HG03045 (cell line): Measurements from ENCODE around the gene OASL.
"Not testable (repeated sequence)": the region's sequence is repeated elsewhere in the genome, so short reads cannot be mapped to it uniquely, and the experiment has no call there.

Experiments
- ATAC-seq: cut with Tn5 transposase; IDR thresholded peaks from one replicate; pipeline ENCODE4 v1.9.1; 2021; ENCODE audit warnings: mild to moderate bottlenecking, moderate library complexity; ENCODE audit not compliant: unreplicated experiment

The OASL gene

GRCh38 chr12:121038861-121039668 is at the start of gene OASL:
OASL (minus strand) TSS chr12:121039246; CDS start chr12:121038971, 275 bp downstream.
- peak; percentile 78 for ATAC-seq

DNA sequence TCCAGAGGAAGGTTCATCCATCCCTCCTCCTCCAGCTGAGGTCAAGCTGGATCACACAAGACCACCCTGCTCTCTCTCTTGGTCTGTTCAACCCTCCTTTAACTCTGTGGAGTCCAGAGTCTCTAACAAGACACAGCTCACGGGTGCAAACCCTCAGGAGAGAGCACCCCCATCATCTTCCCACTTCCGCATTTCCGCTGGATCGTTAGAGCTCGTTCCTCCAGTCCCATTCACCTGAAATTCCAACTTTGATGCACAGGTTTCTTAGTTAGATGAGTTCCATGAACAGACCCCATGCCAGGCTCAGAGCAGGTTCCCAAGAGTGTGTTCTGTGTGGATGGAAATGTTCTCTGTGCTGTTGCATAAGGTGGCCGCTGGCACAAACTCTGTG is 49.1 kb upstream of the OASL start:
- no peak for ATAC-seq

GRCh38 chr12:121087467-121088194 is 48.6 kb upstream of the OASL start:
- no peak for ATAC-seq

DNA sequence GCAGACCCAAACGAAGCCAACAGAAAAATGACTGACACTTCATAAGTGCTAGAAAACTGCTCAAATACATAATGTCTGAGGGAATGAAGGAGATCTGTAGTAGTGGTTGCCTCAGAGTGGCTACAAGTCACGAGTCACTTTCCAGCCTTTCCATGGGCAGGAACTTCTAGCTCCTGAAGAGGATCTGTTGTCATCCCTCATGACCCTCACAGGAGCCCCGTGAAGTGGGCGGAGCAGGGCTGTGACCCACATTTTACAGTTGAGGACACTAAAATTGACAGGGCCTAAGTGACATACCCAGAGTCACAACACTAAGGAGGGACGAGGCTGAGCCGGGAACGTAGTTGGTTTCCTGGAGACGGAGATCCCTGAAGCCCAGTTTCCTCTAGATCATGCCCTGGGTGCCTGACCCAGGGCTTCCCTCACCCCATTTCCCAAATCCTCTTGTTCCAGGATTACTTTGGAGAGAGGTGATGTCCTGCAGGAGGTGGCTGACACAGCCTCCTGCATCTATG is 47.8 kb upstream of the OASL start:
- ATAC-seq: no peak

DNA sequence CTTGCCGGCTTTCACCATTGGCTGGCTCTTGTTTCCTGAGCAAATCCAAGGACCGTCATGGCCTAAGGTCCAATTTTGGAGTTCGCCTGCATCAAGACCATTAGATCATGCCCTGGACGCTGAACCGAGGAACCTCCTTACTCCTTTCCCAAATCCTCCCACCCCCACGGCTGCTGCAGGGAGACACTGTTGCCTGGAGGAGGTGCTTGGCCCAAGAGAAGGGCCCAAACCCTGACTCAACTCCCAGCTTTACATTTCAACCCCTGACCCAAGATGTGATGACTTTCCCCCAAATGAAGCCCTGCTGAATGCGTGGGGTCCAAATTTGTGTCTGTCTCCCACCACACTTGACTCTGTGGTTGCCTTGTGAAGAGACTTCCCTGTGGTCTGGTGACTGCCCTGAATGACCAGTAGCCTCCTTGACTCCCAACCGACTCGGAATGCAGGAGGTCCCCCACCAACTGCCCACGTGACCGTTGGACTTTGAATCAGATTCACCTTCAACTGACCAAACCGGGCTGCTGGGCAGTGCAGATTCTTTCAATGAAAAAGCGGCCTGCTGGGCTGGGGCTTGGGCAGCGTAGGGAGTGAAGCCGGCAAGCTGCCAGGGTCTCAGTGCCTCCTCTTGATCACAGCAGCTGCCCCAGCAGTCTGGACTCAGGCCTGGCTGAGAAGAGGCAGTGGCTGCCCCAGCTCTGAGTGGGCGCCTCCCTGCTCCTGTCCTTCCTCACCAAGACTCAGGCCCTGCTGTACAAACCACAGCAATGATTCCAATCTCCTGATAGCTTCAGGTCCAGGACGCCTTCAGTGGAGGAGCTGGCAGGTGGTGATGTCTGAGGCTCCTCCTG is 46.7 kb upstream of the OASL start:
- ATAC-seq: no peak

- no peak for ATAC-seq
Observed at GRCh38 chr12:121085069-121085468, 46.0 kb upstream of the OASL start.

GRCh38 chr12:121084229-121084628 is 45.2 kb upstream of the OASL start:
- no peak for ATAC-seq

- ATAC-seq: no peak
Observed at GRCh38 chr12:121080909-121081308, 41.9 kb upstream of the OASL start.

DNA sequence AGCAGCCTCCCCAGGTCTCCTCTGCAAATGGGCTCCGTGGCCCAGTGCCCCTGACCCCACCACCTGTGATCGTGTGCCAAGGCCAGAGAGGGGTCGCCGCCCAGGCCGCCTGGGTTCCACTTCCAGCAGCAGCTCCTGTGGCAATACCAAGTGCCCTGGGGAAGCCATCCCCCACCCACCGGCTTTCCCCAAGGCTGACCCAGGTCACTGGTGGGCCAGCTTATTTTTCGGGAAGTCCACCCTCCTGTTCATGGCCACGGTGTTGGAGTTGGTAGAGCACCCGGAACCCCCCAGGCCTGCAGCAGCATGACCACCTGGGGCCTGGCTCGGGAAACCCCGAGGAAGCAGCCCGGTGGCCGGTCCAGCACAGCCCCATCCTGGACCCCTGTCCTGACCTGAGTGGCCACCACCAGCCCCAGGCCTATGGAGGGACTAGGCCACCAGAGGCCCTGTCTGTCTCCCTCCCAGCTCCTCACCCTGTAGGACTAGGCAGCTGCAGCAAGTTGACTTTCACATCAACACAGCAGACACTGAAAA is 40.8 kb upstream of the OASL start:
- no peak for ATAC-seq

GRCh38 chr12:121077440-121077839 is 38.4 kb upstream of the OASL start:
- not testable (repeated sequence) for ATAC-seq

DNA sequence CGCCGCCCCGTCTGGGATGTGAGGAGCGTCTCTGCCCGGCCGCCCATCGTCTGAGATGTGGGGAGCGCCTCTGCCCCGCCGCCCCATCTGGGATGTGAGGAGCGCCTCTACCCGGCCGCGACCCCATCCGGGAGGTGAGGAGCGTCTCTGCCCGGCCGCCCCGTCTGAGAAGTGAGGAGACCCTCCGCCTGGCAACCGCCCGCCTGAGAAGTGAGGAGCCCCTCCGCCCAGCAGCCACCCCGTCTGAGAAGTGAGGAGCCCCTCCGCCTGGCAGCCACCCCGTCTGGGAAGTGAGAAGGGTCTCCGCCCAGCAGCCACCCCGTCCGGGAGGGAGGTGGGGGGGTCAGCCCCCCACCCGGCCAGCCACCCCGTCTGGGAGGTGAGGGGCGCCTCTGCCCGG is 36.9 kb upstream of the OASL start:
- ATAC-seq: not testable (repeated sequence)

DNA sequence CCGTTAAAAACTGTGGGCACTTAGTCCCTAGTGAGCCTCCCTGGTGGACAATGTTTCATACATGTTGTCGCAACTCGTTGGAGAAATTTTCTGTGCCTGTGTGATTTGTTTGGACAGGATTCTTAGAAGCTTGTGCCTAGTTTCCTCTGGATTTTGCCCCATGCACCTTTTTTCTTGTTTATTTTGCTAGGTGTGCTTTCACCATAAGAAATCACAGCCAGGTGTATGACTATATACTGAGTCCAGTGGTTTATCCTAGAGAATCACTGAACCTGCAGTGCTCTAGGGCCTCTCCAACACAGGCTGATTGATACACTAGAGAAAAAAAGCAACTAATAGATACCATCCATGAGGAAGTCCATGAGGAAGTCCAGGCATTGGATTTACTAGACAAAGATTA is 33.1 kb upstream of the OASL start:
- ATAC-seq: no peak

- ATAC-seq: no peak
Observed at GRCh38 chr12:121069206-121069605, 30.2 kb upstream of the OASL start.

DNA sequence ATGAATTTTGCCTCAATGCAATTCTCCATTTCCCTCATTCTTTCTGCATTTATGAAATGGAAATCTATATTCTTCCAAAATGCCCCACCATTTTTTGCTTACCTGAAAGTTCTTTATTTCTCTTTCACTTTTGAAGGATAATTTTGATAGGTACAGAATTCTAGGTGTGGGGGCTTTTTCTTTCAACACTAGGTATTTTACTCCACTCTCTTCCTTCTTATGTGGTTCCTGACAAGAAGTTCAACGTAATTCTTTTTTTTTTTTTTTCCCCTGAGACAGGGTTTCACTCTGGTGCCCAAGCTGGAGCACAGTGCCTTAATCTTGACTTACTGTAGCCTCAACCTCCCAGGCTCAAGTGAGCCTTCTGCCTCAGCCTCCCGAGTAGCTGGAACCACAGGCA is 26.3 kb upstream of the OASL start:
- ATAC-seq: no peak

DNA sequence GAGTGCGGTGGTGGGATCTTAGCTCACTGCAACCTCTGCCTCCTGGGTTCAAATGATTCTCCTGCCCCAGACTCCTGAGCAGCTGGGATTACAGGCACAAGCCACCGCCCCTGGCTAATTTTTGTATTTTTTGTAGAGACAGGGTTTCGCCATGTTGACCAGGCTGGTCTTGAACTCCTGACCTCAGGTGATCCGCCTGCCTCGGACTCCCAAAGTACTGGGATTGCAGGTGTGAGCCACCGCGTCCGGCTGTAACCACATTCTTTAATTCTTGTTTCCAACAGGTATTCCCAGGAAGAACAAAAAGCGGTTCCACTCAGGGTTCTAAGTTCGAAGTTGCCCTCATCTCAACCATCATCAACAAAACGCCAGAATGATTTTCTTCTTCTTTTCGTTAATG is 25.5 kb upstream of the OASL start:
- not testable (repeated sequence) for ATAC-seq

DNA sequence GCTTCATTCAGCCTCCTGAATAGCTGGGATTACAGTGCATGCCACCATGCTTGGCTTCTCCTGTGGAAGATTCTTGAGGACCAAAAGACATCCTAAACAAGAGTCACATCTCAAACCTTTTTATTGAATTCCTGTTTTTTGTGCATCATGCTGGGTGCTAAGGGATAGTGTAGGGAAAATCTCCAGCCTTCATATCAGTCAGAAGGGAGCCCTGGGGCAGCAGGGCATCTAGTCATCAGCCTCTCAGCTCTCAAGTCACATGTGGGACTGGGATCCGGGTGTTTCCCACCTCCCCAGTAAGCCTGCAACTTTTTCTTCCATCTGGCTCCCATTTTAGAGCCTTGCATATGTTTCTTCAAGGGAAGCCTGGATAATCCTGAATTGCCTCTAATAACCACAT is 25.1 kb upstream of the OASL start:
- no peak for ATAC-seq

DNA sequence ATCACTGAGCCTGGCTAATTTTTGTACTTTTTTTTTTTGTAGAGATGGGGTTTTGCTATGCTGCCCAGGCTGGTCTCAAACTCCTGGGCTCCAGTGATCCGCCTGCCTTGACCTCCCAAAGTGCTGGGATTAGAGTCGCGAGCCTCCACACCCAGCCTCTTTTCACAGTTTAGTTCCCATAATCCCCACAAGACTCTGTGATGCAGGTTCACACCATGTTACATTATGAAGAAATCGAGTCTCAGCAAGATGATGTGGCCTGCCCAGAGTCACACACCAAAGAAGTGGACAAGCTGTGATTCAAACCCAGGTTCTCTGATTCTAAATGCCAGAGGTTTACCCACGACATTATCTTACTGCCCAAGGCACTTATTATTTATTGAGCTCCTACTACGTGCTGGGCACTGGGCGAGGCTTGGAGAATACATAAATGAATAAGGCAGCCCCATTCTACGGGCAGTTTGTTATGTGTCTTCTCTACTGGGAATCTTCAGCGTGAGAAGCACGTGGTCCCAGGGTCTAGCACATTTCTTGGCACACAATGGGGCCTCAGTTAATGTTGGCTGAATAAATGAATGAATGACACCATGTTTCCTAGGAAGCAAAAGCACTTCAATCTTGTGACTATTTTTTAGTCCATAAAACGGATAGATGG is 23.5 kb upstream of the OASL start:
- no peak for ATAC-seq

GRCh38 chr12:121061831-121062230 is 22.8 kb upstream of the OASL start:
- ATAC-seq: no peak

DNA sequence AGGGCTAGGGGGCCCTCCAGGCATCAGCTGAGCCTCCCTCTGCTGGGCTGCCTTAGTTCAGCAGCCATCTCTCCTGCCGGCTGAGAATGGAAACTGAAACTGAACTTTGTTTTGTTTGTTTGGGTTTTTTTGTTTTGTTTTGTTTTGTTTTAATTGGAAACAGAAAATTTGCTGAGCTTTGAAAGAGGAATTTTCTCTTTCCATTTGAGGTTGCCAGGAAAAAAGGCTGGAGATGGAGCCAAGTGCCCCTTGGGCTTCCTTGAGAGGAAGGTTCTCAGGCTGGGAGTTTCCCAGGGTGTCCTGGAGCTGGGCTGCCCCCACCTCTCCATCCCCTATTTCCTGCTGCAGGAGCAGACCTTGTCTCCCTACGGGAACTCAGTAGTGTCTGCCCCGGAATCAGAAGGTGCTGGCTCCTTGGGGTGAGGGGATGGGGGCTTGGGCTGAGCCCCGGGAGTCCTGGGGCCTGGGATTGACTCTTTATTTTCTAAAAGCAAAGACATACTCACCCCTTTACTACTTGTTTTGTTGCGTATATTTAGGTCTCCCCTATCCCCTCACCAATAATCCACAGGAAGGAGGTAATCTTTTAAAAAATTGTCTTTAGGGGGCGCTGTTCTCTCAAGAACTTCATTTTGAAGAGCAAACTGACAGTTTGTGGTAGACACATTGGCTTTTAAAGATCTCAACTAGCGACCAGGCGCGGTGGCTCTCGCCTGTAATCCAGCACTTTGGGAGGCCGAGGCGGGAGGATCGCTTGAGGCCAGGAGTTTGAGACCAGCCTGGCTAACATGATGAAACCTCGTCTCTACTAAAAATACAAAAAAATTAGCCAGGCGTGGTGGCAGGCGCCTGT is 21.3 kb upstream of the OASL start:
- peak; percentile 79 for ATAC-seq
